AG08395 (cell line): Measurements from ENCODE around the gene PRRC2B.
"Not testable (repeated sequence)": the region's sequence is repeated elsewhere in the genome, so short reads cannot be mapped to it uniquely, and the experiment has no call there.

Source experiments
- DNase-seq: peaks from one replicate; pipeline ENCODE4 v3.0.0; 2012; ENCODE audit warnings: mixed read lengths, low spot score

PRRC2B gene

GRCh38 chr9:131436376-131436775 lies 42.5 kb downstream of the PRRC2B start:
- no peak for DNase-seq

DNA sequence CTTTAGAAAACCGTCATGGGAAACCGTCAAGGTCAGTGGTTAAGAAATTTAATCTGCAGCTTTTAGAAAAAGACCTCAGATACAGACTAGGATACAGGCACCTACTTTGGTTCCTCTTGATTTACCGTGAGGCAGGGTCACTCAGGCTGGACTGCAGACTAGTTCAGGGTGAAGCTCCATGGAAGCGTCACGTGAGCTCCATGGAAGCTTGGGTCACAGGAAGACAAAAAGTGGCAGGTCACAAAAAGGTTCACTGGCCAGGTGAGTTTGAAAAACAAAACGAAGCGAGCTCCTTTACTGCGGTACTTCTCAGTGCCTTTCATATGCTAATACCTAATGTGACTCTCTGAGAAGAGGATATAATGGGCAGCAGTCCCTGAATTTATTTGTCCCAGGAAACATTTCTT lies 43.0 kb downstream of the PRRC2B start:
- DNase-seq, result no peak

- DNase-seq, result no peak
Observed at GRCh38 chr9:131438190-131438589, 44.3 kb downstream of the PRRC2B start.

- no peak for DNase-seq
Observed at GRCh38 chr9:131439224-131439623, 45.3 kb downstream of the PRRC2B start.

GRCh38 chr9:131441441-131441840 lies 47.6 kb downstream of the PRRC2B start:
- no peak for DNase-seq

DNA sequence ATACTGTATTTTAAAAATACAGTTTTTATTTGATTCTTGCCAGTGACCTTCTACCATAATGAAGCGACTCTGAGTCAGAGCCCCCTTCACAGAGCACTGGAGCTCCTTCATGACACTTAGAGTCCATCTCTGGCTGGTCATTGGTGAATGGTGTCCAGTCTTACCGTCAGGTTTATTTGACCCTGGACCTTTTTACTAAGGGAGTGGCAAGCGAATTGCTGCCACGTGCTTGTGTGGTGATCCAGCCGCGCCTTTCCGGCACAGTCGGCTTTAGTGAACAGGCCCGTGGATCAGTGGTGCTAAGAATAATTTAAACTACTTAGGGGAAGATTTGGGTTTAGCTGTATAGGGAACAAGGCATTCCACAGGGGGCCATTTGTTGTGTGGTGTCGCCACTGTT lies 48.5 kb downstream of the PRRC2B start:
- no peak for DNase-seq

- no peak for DNase-seq
Observed at GRCh38 chr9:131443648-131444047, 49.8 kb downstream of the PRRC2B start.

DNA sequence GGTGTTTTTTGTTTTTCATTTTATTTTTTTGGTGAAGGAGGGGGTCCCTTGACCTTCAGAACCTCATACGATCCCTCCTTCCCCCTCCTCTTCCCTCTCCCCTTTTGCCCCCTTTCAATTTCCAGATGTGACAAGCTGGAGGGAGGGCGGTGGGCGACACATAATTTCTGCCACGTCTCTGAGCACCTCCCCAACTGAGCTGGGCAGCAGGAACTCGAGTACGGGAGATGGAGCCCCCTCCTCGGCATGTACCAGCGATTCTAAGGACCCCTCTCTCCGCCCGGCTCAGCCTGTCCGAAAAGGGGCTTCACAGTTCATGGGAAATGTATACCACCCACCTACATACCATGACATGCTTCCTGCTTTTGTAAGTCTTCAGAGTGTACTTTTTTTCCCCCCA lies 52.4 kb downstream of the PRRC2B start:
- no peak for DNase-seq

DNA sequence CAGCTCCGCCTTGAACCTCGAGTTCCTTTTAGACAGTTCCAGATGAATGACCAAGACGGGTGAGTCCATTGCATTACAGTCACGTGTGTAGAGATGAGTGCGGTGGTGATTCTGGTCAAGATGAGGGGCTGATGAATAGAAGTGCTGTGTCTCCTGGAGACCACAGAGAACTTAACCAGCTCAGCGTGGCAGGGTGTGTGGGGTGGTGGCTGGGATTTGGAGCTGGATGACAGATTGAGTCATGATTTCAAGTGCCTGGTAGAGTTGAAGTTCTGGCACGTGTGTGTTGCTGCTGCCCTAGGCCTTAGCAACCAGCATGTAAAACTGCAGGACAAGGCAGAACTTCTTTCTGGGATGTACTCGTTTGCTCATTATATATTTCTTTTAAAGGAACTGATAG lies 53.3 kb downstream of the PRRC2B start:
- no peak for DNase-seq

DNA sequence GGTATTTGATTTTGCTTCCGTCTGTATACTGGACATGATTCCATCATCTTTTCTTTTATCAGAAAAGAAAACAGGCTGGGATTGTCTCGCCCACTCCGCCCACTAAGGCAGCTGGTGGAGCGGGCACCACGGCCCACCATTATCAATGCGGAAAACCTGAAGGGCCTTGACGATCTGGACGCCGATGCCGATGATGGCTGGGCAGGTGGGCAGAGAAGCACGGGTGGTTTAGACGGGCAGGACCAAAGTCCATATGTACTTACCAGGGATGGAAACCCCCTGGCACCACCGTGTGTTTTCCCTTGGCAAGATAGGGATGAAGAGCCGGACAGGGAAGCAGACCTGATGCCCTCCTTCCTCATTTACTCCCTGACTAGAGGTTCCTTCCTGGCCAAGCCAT lies 53.7 kb downstream of the PRRC2B start:
- no peak for DNase-seq

- DNase-seq, result no peak
Observed at GRCh38 chr9:131448818-131449217, 54.9 kb downstream of the PRRC2B start.

DNA sequence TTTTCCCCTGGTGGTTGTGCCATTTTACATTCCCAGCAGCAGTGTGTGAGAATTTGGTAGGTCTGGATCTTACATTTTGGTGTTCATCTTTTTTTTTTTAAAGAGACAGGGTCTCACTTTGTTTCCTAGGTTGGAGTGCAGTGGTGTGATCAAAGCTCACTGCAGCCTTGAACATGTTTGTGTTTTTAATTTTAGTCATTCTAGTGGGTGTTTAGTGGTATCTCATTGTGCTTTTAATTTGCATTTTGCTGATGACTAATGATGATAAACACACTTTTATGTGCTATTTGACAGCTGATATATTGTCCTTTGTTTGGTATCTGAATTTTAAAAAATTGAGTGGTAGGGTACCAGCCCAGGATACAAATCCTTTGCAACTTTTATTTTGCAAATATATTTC lies 55.4 kb downstream of the PRRC2B start:
- no peak for DNase-seq

GRCh38 chr9:131454028-131454427 lies 60.1 kb downstream of the PRRC2B start:
- DNase-seq, result no peak

DNA sequence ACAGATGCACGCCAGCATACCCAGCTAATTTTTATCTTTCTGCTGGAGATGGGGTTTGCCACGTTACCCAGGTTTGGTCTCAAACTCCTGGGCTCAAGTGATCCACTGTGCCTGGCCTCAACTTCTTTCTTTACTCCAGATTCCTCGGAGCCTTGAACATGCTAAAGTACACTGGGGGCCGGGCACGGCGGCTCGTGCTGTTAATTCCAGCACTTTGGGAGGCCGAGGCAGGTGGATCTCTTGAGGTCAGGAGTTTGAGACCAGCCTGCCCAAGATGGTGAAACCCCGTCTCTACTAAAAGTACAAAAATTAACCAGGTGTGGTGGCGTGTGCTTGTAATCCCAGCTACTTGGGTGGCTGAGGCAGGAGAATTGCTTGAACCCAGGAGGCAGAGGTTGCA lies 61.8 kb downstream of the PRRC2B start:
- not testable (repeated sequence) for DNase-seq

DNA sequence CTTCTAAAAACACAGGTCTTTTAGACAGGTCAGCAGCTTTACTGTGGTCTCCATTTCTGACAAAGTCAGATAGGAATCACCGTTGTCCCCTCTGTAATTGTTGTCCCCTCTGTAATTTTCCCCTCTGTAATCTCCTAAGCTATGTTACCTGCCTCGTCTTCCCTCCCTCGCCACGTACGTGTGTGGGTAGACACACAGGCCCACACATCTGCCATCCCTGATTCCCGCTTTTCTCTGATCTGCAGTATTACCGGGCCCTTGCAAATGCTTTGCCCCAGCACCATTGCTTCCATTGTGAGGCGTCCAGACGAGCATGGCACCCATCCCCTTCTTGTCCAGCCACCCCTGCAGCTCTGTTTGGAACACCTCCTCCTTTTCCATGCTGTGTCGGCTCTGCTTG lies 63.9 kb downstream of the PRRC2B start:
- DNase-seq, result no peak

DNA sequence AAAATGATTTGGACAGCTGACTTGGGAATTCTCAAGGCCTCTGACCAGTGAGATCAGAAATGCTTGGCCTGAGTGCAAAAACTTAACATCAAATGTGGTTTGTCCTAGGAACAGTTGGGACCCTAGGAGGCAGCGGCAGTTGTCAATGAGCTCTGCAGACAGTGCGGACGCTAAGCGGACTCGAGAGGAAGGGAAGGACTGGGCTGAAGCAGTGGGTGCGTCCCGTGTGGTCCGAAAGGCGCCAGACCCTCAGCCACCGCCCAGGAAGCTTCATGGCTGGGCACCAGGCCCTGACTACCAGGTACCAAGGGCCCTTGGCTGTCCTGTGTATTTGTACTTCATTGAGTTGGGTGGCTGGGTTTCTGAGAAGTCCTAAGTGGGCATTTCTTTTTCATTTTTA lies 65.2 kb downstream of the PRRC2B start:
- no peak for DNase-seq

- DNase-seq, result no peak
Observed at GRCh38 chr9:131461166-131461565, 67.3 kb downstream of the PRRC2B start.

GRCh38 chr9:131464354-131465000 lies 70.6 kb downstream of the PRRC2B start:
- DNase-seq, result no peak

- no peak for DNase-seq
Observed at GRCh38 chr9:131465401-131465800, 71.5 kb downstream of the PRRC2B start.

DNA sequence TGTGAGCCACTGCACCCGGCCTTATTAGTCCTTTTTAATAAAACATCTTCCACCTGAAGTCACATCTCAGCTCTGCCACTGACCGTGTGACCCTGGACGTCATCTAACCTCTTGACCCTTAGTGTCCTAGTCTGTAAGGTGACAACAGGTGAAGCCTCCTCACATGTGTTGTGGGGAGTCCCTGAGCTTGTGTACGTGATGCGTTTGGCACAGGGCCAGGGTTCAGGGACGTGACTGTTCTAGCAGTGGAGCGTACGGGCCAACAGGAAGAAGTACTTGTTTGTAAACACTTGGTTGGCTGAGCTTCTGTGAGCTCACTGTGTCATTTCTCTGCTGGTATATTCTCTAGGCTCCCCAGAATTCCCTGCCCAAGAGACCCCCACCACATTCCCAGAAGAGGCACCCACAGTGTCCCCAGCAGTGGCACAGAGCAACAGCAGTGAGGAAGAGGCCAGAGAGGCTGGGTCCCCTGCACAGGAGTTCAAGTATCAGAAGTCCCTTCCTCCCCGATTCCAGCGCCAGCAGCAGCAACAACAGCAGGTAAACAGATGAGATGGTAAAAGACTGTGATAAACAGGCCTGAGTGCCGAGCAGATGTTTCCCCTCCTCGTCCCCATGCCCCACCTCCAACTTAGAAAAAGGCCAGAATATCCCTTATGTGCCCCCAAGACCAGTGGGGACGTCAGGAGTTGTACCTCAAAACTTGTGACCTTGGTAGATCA lies 73.5 kb downstream of the PRRC2B start:
- DNase-seq, result no peak

DNA sequence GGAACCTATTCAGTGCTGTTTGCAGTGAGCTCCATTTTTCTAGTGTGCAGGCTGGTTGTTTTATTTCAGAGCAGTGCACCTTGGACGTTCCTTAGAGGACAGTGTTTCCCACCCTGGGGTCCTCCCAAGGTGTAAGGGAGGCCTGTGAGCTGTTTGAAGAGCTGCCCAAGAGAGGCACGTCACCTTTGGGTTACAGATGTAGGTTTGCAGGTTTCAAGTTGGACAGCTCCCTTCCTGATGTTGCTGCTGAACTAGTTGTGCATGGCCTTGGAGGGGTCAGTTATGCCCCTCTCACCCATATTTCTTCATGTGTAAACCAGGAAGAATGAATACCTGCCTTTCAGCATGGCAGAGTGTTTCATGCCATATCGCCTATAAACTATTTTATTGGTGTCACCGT lies 74.1 kb downstream of the PRRC2B start:
- DNase-seq, result no peak

DNA sequence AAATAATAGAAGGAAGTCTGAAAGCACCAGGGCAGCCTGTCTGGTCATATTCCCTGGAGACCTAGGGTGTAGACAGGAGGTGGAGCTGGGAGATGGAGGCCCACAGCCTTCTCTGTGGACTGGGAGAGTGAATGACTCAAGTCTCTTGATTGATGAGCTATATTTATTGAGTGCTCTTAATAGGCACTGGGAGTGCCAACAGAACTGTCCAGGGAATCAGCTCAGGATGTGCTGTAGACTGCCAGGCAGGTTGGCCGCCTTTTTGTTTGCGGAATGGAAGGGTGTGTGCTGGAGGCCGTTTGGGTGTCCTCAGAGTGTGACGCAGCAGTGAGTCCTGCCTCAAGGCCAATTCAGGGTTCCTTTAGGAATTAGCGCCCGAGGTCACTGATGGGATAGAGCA lies 75.5 kb downstream of the PRRC2B start:
- DNase-seq, result no peak

DNA sequence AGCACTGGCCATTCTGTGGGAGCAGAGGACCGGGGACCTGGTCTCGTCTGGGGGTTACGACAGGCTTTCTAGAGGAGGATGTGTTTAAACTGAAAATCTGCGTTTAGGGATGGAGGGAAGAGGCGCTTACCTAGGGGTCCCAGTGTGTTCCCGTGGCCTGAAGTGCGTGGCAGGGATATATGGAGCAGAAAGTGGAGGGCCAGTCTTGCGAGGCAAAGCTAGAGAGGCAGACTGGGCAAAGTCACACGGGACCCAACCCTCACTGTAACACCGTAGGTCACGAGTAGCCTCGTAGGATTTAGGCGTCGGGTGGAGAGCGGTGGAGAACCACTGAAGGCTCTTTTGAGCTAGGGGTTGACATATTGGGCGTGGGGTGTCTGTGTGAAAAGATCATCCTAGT lies 76.1 kb downstream of the PRRC2B start:
- DNase-seq, result no peak

GRCh38 chr9:131470581-131470991 lies 76.7 kb downstream of the PRRC2B start:
- DNase-seq, result no peak
